ENCODE results near the gene CMPK2. TPM values are rescaled to one million over a fixed set of nuclear protein-coding genes. Genes with fewer than 3 reads are reported as not detected.

The CMPK2 gene
- total RNA-seq, 1 donor from 2014 or later, result 0.55 TPM

- no peak for DNase-seq (ENCODE audit: low read depth)
Observed at GRCh38 chr2:6810961-6811360, 54.7 kb downstream of the CMPK2 start.

GRCh38 chr2:6808426-6808825 lies 57.3 kb downstream of the CMPK2 start:
- DNase-seq (ENCODE audit: low read depth), result no peak

- DNase-seq (ENCODE audit: low read depth), result no peak
Observed at GRCh38 chr2:6806604-6807003, 59.1 kb downstream of the CMPK2 start.

GRCh38 chr2:6800553-6800952 lies 65.2 kb downstream of the CMPK2 start:
- no peak for DNase-seq (ENCODE audit: low read depth)

Other genes with a start within 250 kb of the CMPK2 start
- gene RSAD2, start 11.9 kb upstream of the CMPK2 start, total RNA-seq, result 0.20 and 12.0 TPM in 2 replicates
- gene RNF144A, start 51.5 kb upstream of the CMPK2 start, total RNA-seq, result 1.8 and 2.6 TPM in 2 replicates